Measurements from ENCODE around the gene PUM1.

PUM1 gene

DNA sequence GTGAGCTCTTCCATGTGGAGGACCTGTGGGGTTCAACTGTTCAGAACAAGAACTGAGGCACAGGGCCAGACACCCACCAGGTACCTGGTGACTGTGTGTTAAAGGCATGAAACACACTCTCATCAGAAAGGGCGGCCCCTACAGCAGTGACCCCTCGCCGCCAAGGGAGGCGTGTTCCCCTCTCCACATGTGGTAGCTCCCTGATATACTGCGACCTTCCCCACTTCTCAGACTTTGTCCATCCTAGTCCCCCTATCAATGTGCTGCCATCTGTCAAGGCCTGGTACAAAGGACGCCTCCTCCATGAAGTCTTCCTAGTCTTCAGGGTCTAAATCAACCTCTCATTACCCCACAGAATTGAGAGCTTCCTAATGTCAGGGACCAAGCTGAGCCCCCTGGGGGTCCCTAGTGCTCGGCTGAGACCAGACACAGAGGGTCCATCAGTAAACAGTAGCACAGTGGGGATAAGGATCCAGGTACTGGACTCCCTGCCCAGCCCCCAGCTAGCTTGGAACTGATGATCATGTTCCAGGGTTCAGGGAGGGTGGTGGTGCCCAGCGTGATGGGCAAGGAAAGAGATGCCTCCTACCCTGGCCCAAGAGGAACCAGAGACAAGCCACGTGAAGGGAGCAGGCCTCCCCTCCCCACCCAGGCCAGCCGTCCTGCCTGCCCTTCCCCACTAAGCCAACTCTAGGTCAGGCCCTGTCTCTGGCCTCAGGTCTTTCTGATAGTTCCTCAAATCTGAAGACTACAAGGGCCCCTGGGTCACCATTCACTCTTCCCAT lies 167.3 kb downstream of the PUM1 start:
- in situ Hi-C loops (cut with MboI; ENCODE audit: low sequenced_read_pairs): no loop called here

DNA sequence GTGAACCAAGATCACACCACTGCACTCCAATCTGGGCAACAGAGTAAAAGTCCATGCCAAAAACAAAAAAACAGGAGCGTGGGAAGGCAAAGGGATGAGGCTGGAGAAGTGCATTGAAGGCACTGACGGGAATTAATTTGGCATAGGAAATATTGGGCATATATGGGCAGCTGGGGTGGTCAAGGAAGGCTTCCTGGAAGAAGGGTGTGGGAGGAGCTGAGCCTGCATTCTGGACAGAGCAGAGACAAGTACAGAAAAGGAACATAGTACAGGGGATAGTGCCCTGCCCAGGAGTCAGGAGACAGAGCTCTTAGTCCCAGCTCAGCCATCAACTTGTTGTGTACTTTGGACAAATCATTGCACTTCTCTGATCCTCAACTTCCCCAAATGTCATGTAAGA lies 168.6 kb downstream of the PUM1 start:
- in situ Hi-C loops (cut with MboI; ENCODE audit: low sequenced_read_pairs): no loop called here

DNA sequence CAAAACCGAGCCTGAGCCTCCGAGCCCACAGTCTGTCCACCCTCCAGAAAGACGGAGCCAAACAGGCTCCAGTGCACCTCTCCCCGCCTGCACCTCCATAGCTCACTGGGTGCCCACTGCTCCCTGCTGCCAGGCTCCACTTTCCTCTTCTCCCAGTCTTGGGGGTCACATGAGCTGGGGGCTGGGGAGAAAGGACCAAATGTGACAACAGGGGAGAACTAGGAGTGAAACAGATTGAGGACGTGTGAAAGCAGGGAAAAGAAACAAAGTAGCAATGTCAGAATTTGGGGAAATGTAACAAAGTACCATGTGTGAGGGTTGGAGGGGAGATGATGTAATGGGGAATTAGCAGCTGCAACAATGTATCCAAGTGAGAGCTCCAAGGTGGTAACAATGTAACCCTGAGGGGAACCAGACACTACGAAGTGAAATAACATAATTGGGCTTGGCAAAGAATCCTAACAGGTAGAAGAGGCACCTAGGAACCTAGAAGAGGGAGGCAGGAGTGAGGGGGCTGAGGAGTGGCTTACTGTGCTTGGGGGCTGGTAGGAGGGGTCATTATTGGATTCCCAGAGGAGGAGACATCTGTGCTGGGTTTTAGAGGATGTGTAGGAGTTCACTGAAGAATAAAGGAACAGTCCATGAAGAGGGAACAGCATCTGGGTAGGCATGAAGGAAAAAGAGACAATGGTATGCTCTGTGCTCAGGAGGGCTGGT lies 169.4 kb downstream of the PUM1 start:
- in situ Hi-C loops (cut with MboI; ENCODE audit: low sequenced_read_pairs): no loop called here

- in situ Hi-C loops (cut with MboI; ENCODE audit: low sequenced_read_pairs): no loop called here
These were observed 170.1 kb downstream of the PUM1 start for GRCh38 chr1:30895382-30895943.

DNA sequence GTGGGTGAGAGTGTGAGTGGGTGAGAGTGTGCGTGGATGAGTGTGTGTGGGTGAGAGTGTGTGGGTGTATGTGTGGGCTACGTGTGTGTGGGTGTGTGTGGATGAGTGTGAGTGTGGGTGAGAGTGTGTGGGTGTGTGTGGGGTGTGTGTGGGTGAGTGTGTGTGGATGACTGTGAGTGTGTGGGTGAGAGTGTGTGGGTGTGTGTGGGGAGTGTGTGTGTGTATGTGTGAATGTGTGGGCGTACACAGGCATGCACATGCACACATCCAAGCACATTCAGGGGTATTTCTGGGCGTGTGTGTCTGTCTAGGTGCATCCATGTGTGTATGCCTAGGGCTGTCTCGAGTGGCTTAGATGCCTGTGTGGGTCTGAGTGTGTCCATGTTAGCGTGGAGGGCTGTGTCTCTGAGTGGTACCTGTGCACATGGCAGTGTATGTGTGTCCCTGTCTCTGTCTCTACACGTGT lies 171.0 kb downstream of the PUM1 start:
- in situ Hi-C loops (cut with MboI; ENCODE audit: low sequenced_read_pairs): no loop called here

- in situ Hi-C loops (cut with MboI; ENCODE audit: low sequenced_read_pairs): no loop called here
These were observed 171.6 kb downstream of the PUM1 start for GRCh38 chr1:30893776-30894507.

- in situ Hi-C loops (cut with MboI; ENCODE audit: low sequenced_read_pairs): no loop called here
These were observed 172.8 kb downstream of the PUM1 start for GRCh38 chr1:30892671-30893073.

DNA sequence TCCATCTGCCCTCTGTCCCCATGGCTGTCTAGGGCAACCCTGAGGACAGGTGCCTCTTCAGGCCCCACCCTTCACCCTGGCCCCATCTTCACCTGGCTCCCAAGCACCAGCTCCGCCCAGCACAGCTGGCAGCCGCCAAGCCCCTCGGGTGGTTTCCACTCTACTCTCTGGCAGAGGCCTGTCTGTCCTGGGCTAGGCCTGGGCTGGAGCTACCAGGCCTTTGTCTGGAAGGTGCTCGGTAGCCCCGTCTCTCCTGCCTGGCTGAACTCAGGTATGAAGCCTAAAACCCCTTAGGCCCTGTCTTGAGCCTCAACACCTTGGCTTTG lies 174.3 kb downstream of the PUM1 start:
- in situ Hi-C loops (cut with MboI; ENCODE audit: low sequenced_read_pairs): no loop called here

- in situ Hi-C loops (cut with MboI; ENCODE audit: low sequenced_read_pairs): no loop called here
These were observed 174.9 kb downstream of the PUM1 start for GRCh38 chr1:30890502-30891226.

DNA sequence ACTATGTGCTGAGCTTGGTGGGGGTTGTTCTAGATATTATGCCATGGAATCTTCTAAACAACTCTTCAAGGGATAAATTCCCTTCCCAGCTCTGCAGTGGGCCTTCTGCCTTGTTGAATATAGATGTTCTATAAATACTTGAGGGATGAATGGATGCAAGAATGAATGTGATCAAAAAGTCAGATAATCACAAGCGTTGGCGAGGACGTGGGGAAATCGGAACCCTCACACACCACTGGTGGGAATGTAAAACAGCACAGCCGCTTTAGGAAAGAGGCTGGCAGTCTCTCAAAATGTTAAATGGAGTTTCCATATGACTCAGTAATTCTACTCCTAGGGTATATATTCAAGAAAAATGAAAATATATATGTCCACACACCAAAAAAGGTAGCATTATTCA lies 176.0 kb downstream of the PUM1 start:
- in situ Hi-C loops (cut with MboI; ENCODE audit: low sequenced_read_pairs): no loop called here

DNA sequence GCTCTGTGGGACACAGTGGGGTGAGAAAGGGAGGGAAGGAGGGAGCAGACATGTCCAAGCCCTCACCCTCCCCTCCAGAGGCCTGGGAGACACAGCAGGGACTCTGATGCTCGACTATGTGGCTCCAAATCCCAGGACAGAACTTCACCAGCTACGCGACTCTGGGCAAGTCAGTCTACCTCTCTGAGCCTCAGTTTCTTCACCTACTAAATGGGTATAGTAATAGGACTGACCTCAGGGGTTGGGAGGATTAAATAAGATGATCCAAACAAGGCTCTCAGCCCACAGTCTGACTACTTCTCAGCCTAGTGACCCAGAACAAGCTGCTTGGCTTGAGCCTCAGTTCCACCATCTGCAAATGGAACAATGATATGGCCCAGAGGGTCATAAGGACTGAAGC lies 176.5 kb downstream of the PUM1 start:
- in situ Hi-C loops (cut with MboI; ENCODE audit: low sequenced_read_pairs): no loop called here

DNA sequence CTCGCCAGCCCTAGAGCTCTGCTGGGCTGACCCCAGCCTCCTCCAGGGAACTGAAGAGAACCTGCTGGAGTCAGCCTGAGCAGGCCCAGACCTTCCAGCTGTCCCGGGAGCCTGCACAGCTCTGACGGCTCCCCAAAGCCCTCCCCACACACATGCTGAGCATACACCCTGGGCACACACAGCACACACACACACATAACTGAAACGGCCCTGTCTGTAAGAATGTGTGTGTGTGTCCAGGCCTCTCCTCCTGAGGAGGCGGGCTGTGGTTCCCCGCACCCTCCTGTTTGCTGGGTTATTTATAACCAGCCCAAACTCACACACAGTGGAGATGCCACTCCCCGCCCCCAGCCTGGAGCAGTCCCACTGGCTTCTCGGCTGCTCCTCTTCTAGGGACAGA lies 177.1 kb downstream of the PUM1 start:
- in situ Hi-C loops (cut with MboI; ENCODE audit: low sequenced_read_pairs): no loop called here

DNA sequence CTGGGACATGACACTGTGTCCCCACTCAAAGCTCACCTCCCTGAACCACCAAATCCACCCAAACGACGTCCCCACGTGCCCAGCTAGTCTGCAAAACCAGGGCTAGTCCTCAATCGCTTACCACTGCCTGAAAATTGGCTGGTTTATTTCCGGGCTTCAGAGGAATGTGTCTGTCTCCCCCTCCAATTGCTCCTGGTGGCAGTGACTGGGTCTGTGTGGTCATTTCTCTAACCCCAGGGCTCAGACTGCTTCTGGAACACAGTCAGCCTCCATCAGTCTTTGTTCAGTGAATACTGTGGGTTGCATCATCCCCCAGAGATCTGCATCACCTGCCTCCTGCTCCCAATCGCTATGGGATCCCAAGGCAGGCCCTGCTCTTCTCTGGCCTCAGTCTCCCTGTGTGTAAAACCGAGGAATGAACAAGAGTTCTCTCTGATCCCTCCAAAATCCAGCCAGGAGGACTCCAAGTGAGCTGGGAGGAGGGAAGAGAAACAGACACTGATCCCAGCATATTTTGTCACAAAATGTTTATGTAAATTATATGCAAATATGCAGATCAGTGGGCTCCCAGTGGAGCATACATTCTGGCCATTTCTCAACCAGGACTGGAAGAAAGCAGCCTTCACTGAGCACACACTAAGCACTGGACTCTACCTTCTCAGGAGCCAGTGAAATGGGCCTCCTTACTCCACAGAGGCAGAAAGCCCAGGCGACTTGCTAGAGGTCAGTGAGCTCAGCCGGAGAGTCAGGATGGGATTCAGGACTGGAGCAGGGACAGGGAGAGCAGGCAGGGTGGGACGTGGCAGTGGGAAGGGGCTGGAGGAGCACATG lies 177.8 kb downstream of the PUM1 start:
- in situ Hi-C loops (cut with MboI; ENCODE audit: low sequenced_read_pairs): no loop called here

- in situ Hi-C loops (cut with MboI; ENCODE audit: low sequenced_read_pairs): no loop called here
These were observed 178.6 kb downstream of the PUM1 start for GRCh38 chr1:30886710-30887428.

DNA sequence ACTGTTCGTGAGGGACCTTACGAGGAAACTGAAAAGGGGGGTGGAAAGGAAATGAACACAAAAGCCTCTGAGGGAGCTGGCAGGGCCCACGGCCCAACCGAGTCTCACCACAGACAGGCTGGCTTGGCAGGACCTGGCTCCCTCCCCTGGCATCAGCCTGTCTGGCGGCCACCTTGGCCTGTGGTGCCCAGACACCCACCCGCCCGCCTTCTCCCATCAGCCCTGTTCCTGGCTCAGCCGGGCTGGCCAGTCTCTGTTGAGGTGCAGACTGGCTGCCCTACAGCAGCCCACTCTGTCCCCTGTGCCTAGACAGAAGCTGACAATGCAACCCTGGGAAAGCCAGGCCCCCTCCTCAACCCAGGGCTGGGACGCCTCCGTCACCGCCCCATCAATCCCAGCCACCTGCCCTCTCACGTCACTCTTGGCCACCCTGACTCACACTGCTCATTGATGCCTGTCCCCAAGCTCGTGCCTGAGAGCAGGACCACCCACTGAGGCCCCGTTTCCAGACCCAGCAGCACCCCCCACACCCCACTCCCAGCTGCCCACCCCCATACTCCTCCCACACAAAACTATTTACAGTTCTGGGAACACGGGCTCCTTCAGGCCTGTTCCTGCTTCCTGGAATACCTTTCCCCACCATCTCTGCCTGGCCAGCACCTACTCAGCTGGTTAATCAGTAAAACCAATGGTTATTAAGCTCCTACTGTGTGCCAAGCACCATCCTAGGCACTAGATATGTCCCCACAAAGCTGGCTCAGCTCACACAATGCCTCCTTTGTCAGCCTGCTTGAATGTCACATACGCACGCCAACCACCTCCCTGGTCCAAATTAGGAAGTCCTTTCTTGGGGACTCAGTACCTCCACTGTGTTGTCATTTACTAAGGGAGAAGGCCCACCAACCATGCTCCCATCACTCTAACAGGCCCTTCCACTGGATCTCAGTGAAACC lies 179.7 kb downstream of the PUM1 start:
- in situ Hi-C loops (cut with MboI; ENCODE audit: low sequenced_read_pairs): no loop called here

GRCh38 chr1:30884723-30885122 lies 180.8 kb downstream of the PUM1 start:
- in situ Hi-C loops (cut with MboI; ENCODE audit: low sequenced_read_pairs): no loop called here

DNA sequence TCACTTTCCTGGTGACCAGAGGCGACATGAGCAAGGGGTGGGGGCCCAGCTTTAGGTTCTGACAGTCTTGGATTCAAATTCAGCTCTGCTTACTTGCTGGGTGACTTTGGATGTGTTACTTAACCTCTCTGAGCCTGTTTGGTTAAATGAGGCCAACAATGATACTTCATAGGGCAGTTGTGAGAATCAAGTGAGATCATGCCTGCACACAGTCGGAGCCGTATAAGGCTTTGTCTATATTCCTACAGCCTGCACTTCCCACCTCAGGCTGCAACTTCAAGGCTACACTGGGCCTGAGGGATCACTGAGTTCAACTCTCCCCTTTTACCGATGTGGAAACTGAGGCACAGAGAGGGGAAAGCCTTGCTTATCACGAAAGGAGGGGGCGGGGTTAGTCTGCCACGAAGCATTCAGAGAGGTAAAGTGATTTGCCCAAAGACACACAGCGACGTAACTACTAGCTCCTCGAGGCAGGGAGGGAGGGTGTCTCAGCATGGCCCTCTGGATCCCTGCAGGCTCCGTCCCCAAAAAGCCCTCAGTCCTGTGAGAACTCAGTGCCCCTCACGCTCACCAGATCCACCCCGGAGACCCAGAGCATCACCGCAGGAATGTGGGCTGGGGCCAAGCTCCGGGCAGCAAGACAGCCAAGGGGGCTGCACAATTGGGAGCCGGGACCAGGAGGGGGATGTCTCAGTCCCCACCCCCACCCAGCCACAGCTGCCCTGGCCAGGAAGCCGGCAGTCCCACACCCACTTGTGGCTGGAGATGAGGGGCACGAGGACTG lies 181.9 kb downstream of the PUM1 start:
- in situ Hi-C loops (cut with MboI; ENCODE audit: low sequenced_read_pairs): no loop called here

All from hTERT RPE-1 (cell line).